SK-N-SH treated with all-trans-retinoic acid at 6 μM for 48 hours (cell line): Measurements from ENCODE around the gene KIRREL2.

Experiments used
- ATAC-seq: fragments of 200-7000 bp; cut with Tn5 transposase; 3 replicates; pipeline ENCODE4 v1.9.1; 2020; ENCODE audit warnings: mild to moderate bottlenecking, moderate library complexity
- ARNTL ChIP-seq: fragments of 450-650 bp; formaldehyde crosslinking; IDR thresholded peaks from 2 replicates; pipeline ENCODE4 v1.5.0; 2020; ENCODE audit warnings: low read depth, mild to moderate bottlenecking, moderate library complexity, borderline replicate concordance
- BACH2 ChIP-seq: fragments of 250-450 bp; sonication (Bioruptor Pico); IDR thresholded peaks from 2 replicates; pipeline ENCODE4 v1.9.0; 2021; ENCODE audit warnings: mild to moderate bottlenecking, borderline replicate concordance
- CSDC2 ChIP-seq: fragments of 250-450 bp; sonication (Bioruptor Pico); IDR thresholded peaks from 2 replicates; pipeline ENCODE4 v1.5.0; 2020; ENCODE audit warnings: mild to moderate bottlenecking, moderate library complexity
- CSRNP3 ChIP-seq: fragments of 250-450 bp; sonication (Bioruptor Pico); IDR thresholded peaks from 2 replicates; pipeline ENCODE4 v1.5.1; 2021; ENCODE audit warnings: mild to moderate bottlenecking, moderate library complexity
- ESRRG ChIP-seq: fragments of 250-450 bp; sonication (Bioruptor Pico); IDR thresholded peaks from 2 replicates; pipeline ENCODE4 v1.6.1; 2021; ENCODE audit warnings: mild to moderate bottlenecking
- GLIS3 ChIP-seq: fragments of 250-450 bp; sonication (Bioruptor Pico); IDR thresholded peaks from 2 replicates; pipeline ENCODE4 v1.5.0; 2020; ENCODE audit warnings: mild to moderate bottlenecking, moderate library complexity
- ISL1 ChIP-seq: fragments of 250-450 bp; sonication (Bioruptor Pico); IDR thresholded peaks from 2 replicates; pipeline ENCODE4 v2.1.2; 2022; ENCODE audit warnings: mild to moderate bottlenecking, moderate library complexity
- OSR1 ChIP-seq: fragments of 250-450 bp; sonication (Bioruptor Pico); IDR thresholded peaks from 2 replicates; pipeline ENCODE4 v1.8.0; 2022; ENCODE audit warnings: moderate library complexity, mild to moderate bottlenecking, inconsistent platforms
- POU6F1 ChIP-seq: fragments of 250-450 bp; sonication (Bioruptor Pico); IDR thresholded peaks from 2 replicates; pipeline ENCODE4 v1.8.0; 2021; ENCODE audit warnings: low read depth, mild to moderate bottlenecking, moderate library complexity, borderline replicate concordance
- PPARA ChIP-seq: fragments of 250-450 bp; sonication (Bioruptor Pico); IDR thresholded peaks from 2 replicates; pipeline ENCODE4 v1.5.0; 2020; ENCODE audit warnings: mild to moderate bottlenecking, borderline replicate concordance
- RARB ChIP-seq: fragments of 250-450 bp; sonication (Bioruptor Pico); IDR thresholded peaks from 2 replicates; pipeline ENCODE4 v1.8.0; 2021; ENCODE audit warnings: mild to moderate bottlenecking, moderate library complexity
- SNAI2 ChIP-seq: fragments of 250-450 bp; sonication (Bioruptor Pico); IDR thresholded peaks from 2 replicates; pipeline ENCODE4 v1.5.0; 2020; ENCODE audit warnings: mild to moderate bottlenecking, moderate library complexity
- ZC3H10 ChIP-seq: fragments of 250-450 bp; sonication (Bioruptor Pico); IDR thresholded peaks from 2 replicates; pipeline ENCODE4 v1.5.1; 2021; ENCODE audit warnings: mild to moderate bottlenecking, moderate library complexity
- ZFP3 ChIP-seq: fragments of 250-450 bp; sonication (Bioruptor Pico); IDR thresholded peaks from 2 replicates; pipeline ENCODE4 v1.5.0; 2020; ENCODE audit warnings: mild to moderate bottlenecking, moderate library complexity
- ZFP30 ChIP-seq: fragments of 450-650 bp; formaldehyde crosslinking; IDR thresholded peaks from 2 replicates; pipeline ENCODE4 v1.5.0; 2022; ENCODE audit warnings: mild to moderate bottlenecking, moderate library complexity
- ZNF565 ChIP-seq: fragments of 450-650 bp; formaldehyde crosslinking; conservative IDR thresholded peaks from 2 replicates; pipeline ENCODE4 v1.5.0; 2020; ENCODE audit warnings: low read depth, mild to moderate bottlenecking, moderate library complexity
- ZNF70 ChIP-seq: fragments of 450-650 bp; formaldehyde crosslinking; IDR thresholded peaks from 2 replicates; pipeline ENCODE4 v1.5.0; 2020; ENCODE audit warnings: mild to moderate bottlenecking, moderate library complexity
- ZNF8 ChIP-seq: fragments of 450-650 bp; formaldehyde crosslinking; IDR thresholded peaks from 2 replicates; pipeline ENCODE4 v1.5.0; 2020; ENCODE audit warnings: mild to moderate bottlenecking, moderate library complexity
- TF ChIP-seq, protein P1 (sequence below): fragments of 250-450 bp; sonication (Bioruptor Pico); IDR thresholded peaks from 2 replicates; pipeline ENCODE4 v1.5.0; 2020; ENCODE audit warnings: mild to moderate bottlenecking, moderate library complexity
- TF ChIP-seq, protein P2 (sequence below): fragments of 250-450 bp; sonication (Bioruptor Pico); IDR thresholded peaks from 2 replicates; pipeline ENCODE4 v1.8.0; 2020; ENCODE audit warnings: mild to moderate bottlenecking, moderate library complexity, borderline replicate concordance

KIRREL2 gene

GRCh38 chr19:35844482-35845214 lies 12.1 kb upstream of the KIRREL2 start:
- no peak for ATAC-seq
- TF ChIP-seq ARNTL (CRISPR knock-in tag) (no peak), PPARA (CRISPR knock-in tag) (no peak), ZNF565 (CRISPR knock-in tag) (no peak), ZC3H10 (CRISPR knock-in tag) (no peak), BACH2 (CRISPR knock-in tag) (no peak), ZNF8 (CRISPR knock-in tag) (no peak), OSR1 (CRISPR knock-in tag) (no peak), RARB (no peak), ZFP3 (no peak), CSRNP3 (no peak), SNAI2 (no peak)
- TF ChIP-seq, protein P1, sequence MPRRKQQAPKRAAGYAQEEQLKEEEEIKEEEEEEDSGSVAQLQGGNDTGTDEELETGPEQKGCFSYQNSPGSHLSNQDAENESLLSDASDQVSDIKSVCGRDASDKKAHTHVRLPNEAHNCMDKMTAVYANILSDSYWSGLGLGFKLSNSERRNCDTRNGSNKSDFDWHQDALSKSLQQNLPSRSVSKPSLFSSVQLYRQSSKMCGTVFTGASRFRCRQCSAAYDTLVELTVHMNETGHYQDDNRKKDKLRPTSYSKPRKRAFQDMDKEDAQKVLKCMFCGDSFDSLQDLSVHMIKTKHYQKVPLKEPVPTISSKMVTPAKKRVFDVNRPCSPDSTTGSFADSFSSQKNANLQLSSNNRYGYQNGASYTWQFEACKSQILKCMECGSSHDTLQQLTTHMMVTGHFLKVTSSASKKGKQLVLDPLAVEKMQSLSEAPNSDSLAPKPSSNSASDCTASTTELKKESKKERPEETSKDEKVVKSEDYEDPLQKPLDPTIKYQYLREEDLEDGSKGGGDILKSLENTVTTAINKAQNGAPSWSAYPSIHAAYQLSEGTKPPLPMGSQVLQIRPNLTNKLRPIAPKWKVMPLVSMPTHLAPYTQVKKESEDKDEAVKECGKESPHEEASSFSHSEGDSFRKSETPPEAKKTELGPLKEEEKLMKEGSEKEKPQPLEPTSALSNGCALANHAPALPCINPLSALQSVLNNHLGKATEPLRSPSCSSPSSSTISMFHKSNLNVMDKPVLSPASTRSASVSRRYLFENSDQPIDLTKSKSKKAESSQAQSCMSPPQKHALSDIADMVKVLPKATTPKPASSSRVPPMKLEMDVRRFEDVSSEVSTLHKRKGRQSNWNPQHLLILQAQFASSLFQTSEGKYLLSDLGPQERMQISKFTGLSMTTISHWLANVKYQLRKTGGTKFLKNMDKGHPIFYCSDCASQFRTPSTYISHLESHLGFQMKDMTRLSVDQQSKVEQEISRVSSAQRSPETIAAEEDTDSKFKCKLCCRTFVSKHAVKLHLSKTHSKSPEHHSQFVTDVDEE (CRISPR knock-in tag), result no peak

DNA sequence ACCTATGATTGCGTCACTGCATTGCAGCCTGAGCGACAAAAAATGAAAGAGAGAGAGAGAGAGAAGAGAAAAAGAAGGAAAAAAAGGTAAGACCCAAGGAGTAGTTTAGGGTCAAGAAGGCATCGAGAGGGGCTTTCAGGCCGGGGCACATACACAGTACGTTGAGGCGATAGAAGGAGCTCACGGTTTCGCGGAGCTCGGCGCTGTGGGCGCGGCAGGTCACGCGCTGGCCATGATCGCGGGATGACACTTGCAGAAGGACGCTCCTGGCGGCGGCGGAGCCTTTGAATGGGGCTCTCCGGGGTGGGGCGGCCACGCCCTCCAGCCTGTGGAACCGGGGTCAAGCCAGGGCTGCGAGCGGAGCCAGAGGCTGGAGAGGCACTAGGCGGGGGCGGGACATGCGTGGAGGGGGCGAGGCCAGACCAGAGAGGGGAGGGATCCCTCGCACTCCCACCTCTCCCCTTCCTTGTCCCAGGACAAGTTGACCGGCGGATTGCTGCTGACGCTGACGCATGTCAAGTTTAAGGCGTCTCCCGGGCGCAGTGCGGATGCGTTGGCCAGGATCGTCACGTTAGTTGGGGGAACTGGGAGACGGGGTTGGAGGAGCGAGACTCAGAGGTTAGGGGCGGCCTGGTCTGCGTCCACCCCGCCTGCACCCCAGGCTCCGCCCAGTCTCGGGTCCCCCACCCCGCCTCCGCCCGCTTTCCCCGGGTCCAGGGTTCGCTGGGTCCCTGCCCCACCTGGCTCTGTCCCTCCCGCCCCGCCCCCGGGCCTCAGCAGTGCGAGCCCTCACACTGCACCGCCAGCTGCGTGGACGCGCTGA lies 11.3 kb upstream of the KIRREL2 start:
- peak; percentile 47 for ATAC-seq
- TF ChIP-seq ZNF8 (CRISPR knock-in tag) (no peak), ZFP30 (CRISPR knock-in tag) (no peak), ZNF565 (CRISPR knock-in tag) (no peak), ISL1 (CRISPR knock-in tag) (no peak), PPARA (CRISPR knock-in tag) (no peak), POU6F1 (no peak)

DNA sequence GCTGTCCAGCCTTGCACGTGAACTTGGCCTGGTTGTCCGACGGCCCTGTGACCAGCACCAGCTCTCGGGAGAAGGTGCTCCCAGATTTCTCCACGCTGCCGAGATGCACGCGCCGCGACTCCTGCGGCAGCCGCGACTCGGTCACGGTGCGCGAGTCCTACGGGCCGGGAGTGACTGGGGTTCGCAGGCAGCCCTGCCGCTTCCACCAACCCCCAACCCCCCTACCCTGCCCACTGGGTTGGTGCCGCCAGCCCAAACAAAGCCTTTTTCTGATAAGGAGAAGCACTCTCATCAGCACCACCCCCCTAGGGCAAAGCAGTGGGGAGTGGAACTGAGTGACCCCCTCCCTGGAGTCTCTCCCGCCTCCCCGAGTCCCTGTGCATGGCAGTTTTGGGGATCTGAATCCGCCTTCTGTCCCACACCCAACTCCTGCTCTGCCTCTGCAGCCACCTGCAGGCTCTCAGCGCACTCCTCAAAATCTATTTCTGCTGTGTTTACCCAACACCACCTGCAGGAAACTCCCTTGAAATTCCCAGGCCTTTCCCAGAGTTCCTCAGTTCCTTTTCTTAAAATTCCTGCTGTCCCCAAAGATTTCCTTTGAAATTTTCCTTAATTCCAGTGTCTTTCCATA lies 10.6 kb upstream of the KIRREL2 start:
- ATAC-seq, result no peak
- TF ChIP-seq CSDC2 (CRISPR knock-in tag) (no peak), ZFP30 (CRISPR knock-in tag) (no peak), ISL1 (CRISPR knock-in tag) (no peak), ESRRG (CRISPR knock-in tag) (no peak), ZFP3 (no peak), SNAI2 (no peak), ZNF8 (CRISPR knock-in tag) (no peak), GLIS3 (CRISPR knock-in tag) (no peak), ZNF70 (no peak), ARNTL (CRISPR knock-in tag) (no peak)
- TF ChIP-seq, protein P2, sequence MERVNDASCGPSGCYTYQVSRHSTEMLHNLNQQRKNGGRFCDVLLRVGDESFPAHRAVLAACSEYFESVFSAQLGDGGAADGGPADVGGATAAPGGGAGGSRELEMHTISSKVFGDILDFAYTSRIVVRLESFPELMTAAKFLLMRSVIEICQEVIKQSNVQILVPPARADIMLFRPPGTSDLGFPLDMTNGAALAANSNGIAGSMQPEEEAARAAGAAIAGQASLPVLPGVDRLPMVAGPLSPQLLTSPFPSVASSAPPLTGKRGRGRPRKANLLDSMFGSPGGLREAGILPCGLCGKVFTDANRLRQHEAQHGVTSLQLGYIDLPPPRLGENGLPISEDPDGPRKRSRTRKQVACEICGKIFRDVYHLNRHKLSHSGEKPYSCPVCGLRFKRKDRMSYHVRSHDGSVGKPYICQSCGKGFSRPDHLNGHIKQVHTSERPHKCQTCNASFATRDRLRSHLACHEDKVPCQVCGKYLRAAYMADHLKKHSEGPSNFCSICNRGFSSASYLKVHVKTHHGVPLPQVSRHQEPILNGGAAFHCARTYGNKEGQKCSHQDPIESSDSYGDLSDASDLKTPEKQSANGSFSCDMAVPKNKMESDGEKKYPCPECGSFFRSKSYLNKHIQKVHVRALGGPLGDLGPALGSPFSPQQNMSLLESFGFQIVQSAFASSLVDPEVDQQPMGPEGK (CRISPR knock-in tag), result no peak
